ENCODE data around the gene NMT1. TPM values are rescaled to one million over a fixed set of nuclear protein-coding genes. Genes with fewer than 3 reads are reported as not detected.

NMT1 gene
- total and polyA plus RNA-seq, 2 of the 13 experiments (the other 11 are each of a cell fraction or from before 2014, with no cell fraction given) = 75.7 to 142 TPM

GRCh38 chr17:45149037-45149668 is 88.0 kb downstream of the NMT1 start (continued):
- TF ChIP-seq ZNF572 (CRISPR knock-in tag; IDR thresholded peaks at IDR 0.05) (no peak), NCOR1 (IDR thresholded peaks at IDR 0.05; ENCODE audit: borderline replicate concordance, low read length) (no peak), HNRNPH1 (optimal IDR thresholded peaks at IDR 0.05; ENCODE audit: low read depth, low read length) (peak; percentile 53), CEBPZ (IDR thresholded peaks at IDR 0.05; ENCODE audit: low read length) (no peak), STAT6 (CRISPR knock-in tag; IDR thresholded peaks at IDR 0.05; ENCODE audit: borderline replicate concordance) (peak; percentile 57; the same call in 1 of the 2 replicates), BCLAF1 (IDR thresholded peaks at IDR 0.05) (no peak), RNF2 (conservative IDR thresholded peaks at IDR 0.05; ENCODE audit: low read depth) (0 out of 2 replicates have a peak, but pooled peaks have one; percentile 54), ZNF296 (CRISPR knock-in tag; conservative IDR thresholded peaks at IDR 0.05) (no peak; the same call in 1 of the 2 replicates), ZNF879 (CRISPR knock-in tag; IDR thresholded peaks at IDR 0.05) (no peak), AHDC1 (CRISPR knock-in tag; IDR thresholded peaks at IDR 0.05; ENCODE audit: borderline replicate concordance) (peak; percentile 49; the same call in 1 of the 2 replicates), MAFF (IDR thresholded peaks at IDR 0.05; ENCODE audit: low read depth, low read length) (no peak), ZIK1 (CRISPR knock-in tag; IDR thresholded peaks at IDR 0.05; ENCODE audit: borderline replicate concordance, low read depth) (peak; percentile 69; the same call in 1 of the 2 replicates), EEA1 (CRISPR knock-in tag; IDR thresholded peaks at IDR 0.05; ENCODE audit: borderline replicate concordance) (0 out of 2 replicates have a peak, but pooled peaks have one; percentile 54), CHCHD3 (CRISPR knock-in tag; IDR thresholded peaks at IDR 0.05) (0 out of 2 replicates have a peak, but pooled peaks have one; percentile 3)

Data from HepG2 (cell line).